ENCODE results near the gene TANK.
A peak's percentile ranks its signal among the peaks of the same experiment; 100 is the strongest.
"Not testable (repeated sequence)": the region's sequence is repeated elsewhere in the genome, so short reads cannot be mapped to it uniquely, and the experiment has no call there.

Gene TANK

GRCh38 chr2:161237392-161238264, 77.4 kb downstream of the TANK start:
- TF ChIP-seq TAF1 (IDR thresholded peaks at IDR 0.05; ENCODE audit: low read depth, low read length) (no peak), POLR2A (IDR thresholded peaks at IDR 0.05; ENCODE audit: low read depth, low read length) (no peak; the same call in 1 of the 2 replicates), POLR2AphosphoS5 (IDR thresholded peaks at IDR 0.05; ENCODE audit: low read depth, low read length) (peak; percentile 47), PAX5 (IDR thresholded peaks at IDR 0.05; ENCODE audit: insufficient read depth, low read length, severe bottlenecking) (no peak), POU2F2 (IDR thresholded peaks at IDR 0.05; ENCODE audit: low read depth, low read length) (peak; percentile 30; the same call in 1 of the 2 replicates), SPI1 (IDR thresholded peaks at IDR 0.05; ENCODE audit: low read depth, low read length) (no peak)
- DNase-seq (ENCODE audit: insufficient read length, low spot score) (no peak), FAIRE-seq (peak; percentile 85)

DNA sequence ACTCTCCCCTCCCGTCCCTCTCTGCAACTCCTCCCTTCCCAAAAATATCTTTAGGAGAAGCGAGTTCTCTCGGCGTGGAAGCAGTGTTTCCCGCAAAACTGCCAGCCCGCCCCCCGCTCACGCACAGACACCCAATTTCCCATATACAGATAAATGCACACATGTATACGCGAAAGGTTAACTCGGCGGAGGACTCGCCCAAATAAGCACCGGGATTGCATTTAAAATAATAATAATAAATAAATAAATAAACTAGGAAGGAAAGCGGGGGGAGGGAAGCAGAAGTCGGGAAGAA, 78.0 kb downstream of the TANK start:
- DNase-seq (ENCODE audit: insufficient read length, low spot score): no peak
- no peak for FAIRE-seq
- no peak for TF ChIP-seq POLR2A (IDR thresholded peaks at IDR 0.05; ENCODE audit: low read depth, low read length)
- no peak for TF ChIP-seq POLR2AphosphoS5 (IDR thresholded peaks at IDR 0.05; ENCODE audit: low read depth, low read length)
- no peak for TF ChIP-seq TAF1 (IDR thresholded peaks at IDR 0.05; ENCODE audit: low read depth, low read length)
- TF ChIP-seq PAX5 (IDR thresholded peaks at IDR 0.05; ENCODE audit: insufficient read depth, low read length, severe bottlenecking): no peak
- no peak for TF ChIP-seq POU2F2 (IDR thresholded peaks at IDR 0.05; ENCODE audit: low read depth, low read length)
- TF ChIP-seq SPI1 (IDR thresholded peaks at IDR 0.05; ENCODE audit: low read depth, low read length): no peak

DNA sequence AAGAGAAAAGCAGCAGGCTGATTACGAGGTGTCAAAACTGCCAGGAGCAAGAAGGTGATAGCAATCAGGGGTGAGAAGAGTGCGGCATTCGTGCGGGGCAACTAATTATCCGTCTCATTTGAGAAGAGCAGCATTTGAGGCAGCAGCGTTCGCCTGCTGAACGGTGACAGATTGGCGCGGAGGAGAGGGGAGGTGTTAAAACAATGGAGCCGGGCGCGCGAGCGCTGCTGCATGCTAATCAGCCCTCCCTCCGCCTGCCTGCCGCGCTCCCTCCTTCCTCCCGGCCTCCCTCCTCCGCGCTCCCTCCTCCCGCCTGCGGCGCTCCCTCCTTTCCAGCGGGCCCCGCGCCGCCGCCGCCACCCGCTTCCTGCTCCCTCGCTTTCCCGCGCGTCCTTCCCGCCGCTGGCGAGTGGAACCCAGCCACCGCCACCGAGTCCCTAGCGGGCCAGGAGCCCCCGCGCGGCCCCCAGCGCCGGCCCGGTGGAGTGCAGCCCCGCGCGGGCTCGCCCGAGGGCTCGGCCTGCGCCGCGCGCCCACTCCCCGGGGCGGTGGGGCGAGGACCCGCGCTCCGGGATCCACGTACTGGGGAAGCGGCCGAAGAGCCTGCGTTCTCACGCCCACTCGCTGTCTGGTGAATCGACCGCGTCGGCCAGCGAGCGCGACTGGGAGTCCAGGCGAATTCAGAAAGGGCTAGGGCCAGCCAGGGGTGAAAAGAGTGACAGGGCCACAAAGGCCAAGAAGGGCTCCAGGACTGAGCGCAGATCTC, 78.5 kb downstream of the TANK start:
- TF ChIP-seq POU2F2 (IDR thresholded peaks at IDR 0.05; ENCODE audit: low read depth, low read length) (no peak), PAX5 (IDR thresholded peaks at IDR 0.05; ENCODE audit: insufficient read depth, low read length, severe bottlenecking) (no peak), SPI1 (IDR thresholded peaks at IDR 0.05; ENCODE audit: low read depth, low read length) (no peak), TAF1 (IDR thresholded peaks at IDR 0.05; ENCODE audit: low read depth, low read length) (no peak), POLR2A (IDR thresholded peaks at IDR 0.05; ENCODE audit: low read depth, low read length) (no peak), POLR2AphosphoS5 (IDR thresholded peaks at IDR 0.05; ENCODE audit: low read depth, low read length) (no peak)
- DNase-seq (ENCODE audit: insufficient read length, low spot score) (no peak), FAIRE-seq (peak; percentile 92)

GRCh38 chr2:161239326-161240109, 79.3 kb downstream of the TANK start:
- FAIRE-seq: no peak
- TF ChIP-seq POLR2AphosphoS5 (IDR thresholded peaks at IDR 0.05; ENCODE audit: low read depth, low read length) (no peak), POU2F2 (IDR thresholded peaks at IDR 0.05; ENCODE audit: low read depth, low read length) (no peak), TAF1 (IDR thresholded peaks at IDR 0.05; ENCODE audit: low read depth, low read length) (no peak), PAX5 (IDR thresholded peaks at IDR 0.05; ENCODE audit: insufficient read depth, low read length, severe bottlenecking) (no peak), SPI1 (IDR thresholded peaks at IDR 0.05; ENCODE audit: low read depth, low read length) (no peak), POLR2A (IDR thresholded peaks at IDR 0.05; ENCODE audit: low read depth, low read length) (no peak)
- DNase-seq (ENCODE audit: insufficient read length, low spot score): no peak

- TF ChIP-seq POU2F2 (IDR thresholded peaks at IDR 0.05; ENCODE audit: low read depth, low read length): no peak
- TF ChIP-seq POLR2AphosphoS5 (IDR thresholded peaks at IDR 0.05; ENCODE audit: low read depth, low read length): no peak
- TF ChIP-seq POLR2A (IDR thresholded peaks at IDR 0.05; ENCODE audit: low read depth, low read length): no peak
- no peak for TF ChIP-seq SPI1 (IDR thresholded peaks at IDR 0.05; ENCODE audit: low read depth, low read length)
- TF ChIP-seq TAF1 (IDR thresholded peaks at IDR 0.05; ENCODE audit: low read depth, low read length): no peak
- TF ChIP-seq PAX5 (IDR thresholded peaks at IDR 0.05; ENCODE audit: insufficient read depth, low read length, severe bottlenecking): no peak
- FAIRE-seq: peak; percentile 51
These were observed 81.7 kb downstream of the TANK start for GRCh38 chr2:161241894-161242293.

GRCh38 chr2:161243312-161243711, 83.1 kb downstream of the TANK start:
- peak; percentile 62 for FAIRE-seq
- no peak for DNase-seq (ENCODE audit: insufficient read length, low spot score)

More at GRCh38 chr2:161241894-161242293, 81.7 kb downstream of the TANK start:
- no peak for DNase-seq (ENCODE audit: insufficient read length, low spot score)

DNA sequence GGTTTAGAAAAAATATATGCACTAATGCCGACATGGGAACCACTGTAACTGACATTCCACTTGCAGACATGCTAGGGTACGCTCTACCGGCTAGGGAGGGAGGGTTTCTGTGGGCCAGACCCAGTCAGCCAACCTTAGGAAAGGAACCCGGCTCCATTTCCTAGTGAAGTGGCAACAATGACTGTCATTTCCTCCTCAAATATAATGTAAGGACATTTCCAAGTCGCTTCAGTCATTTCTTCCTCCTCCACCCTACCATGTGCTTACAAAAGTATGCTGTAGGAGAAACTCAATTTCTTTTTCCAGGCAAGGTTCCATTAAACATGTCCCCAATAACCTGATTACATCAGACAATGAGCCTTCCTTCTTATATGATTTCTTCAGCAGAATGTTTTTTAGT, 83.7 kb downstream of the TANK start:
- DNase-seq (ENCODE audit: insufficient read length, low spot score): no peak
- TF ChIP-seq POLR2AphosphoS5 (IDR thresholded peaks at IDR 0.05; ENCODE audit: low read depth, low read length): no peak
- FAIRE-seq: peak; percentile 57

More at GRCh38 chr2:161243312-161243711, 83.1 kb downstream of the TANK start:
- TF ChIP-seq PAX5 (IDR thresholded peaks at IDR 0.05; ENCODE audit: insufficient read depth, low read length, severe bottlenecking) (no peak), SPI1 (IDR thresholded peaks at IDR 0.05; ENCODE audit: low read depth, low read length) (no peak), POU2F2 (IDR thresholded peaks at IDR 0.05; ENCODE audit: low read depth, low read length) (no peak), TAF1 (IDR thresholded peaks at IDR 0.05; ENCODE audit: low read depth, low read length) (no peak), POLR2A (IDR thresholded peaks at IDR 0.05; ENCODE audit: low read depth, low read length) (no peak), POLR2AphosphoS5 (IDR thresholded peaks at IDR 0.05; ENCODE audit: low read depth, low read length) (no peak)

DNA sequence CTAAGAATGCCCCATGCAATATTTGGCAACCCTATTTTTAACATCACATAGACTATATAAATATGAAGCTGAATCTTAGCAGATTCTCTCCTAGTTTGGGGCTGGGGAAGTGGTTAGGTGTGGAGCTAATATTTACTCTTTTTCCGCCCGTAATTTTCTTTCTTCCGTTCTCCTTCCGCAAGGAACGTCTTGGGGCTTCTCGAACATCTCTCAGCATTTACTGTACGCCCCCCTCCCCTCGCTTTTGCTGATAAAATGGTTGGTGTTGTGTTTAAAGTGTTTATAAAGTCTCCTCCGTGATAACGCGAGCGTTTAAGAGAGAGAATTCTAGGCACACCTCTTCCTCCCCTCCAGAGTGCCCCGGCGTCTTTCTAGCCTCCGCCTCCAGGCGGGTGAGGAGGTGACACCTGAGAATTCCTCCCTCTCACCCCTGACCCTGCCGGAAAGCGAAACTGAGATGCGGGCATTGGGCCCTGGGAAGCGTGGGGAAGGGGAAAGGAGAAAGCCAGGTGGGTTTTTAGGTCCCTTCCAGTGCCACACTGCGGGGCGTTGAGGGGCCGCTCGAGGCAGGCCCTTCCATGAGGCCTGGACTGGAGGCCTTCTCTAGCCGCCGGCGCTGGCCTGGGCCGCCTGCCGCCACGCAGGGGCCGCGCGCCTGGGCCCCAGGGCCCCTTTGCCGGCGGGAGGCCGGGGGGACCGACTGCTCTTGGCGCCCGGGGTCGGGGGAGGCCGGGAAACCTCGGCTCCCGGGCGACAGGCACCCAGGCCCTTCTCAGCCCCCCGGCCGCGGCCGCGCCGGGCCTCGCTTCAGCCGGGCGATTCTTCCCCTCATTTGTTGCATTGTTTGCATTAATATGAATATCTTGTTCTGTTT, 84.4 kb downstream of the TANK start:
- peak; percentile 82 for FAIRE-seq
- 0 out of 2 replicates have a peak, but pooled peaks have one; percentile 27 for TF ChIP-seq POLR2A (IDR thresholded peaks at IDR 0.05; ENCODE audit: low read depth, low read length)
- peak; percentile 46 for TF ChIP-seq TAF1 (IDR thresholded peaks at IDR 0.05; ENCODE audit: low read depth, low read length)
- TF ChIP-seq POLR2AphosphoS5 (IDR thresholded peaks at IDR 0.05; ENCODE audit: low read depth, low read length): peak; percentile 59
- DNase-seq (ENCODE audit: insufficient read length, low spot score): not testable (repeated sequence)

All from GM12891 (cell line).